PFSK-1 (cell line): ENCODE results near the gene GDF7.

Experiments
- FOXP2 ChIP-seq: optimal IDR thresholded peaks from 2 replicates; pipeline ENCODE3; 2011; ENCODE audit warnings: borderline replicate concordance, control low read depth, inconsistent platforms; ENCODE audit not compliant: insufficient read depth; ENCODE audit errors: extremely low read length, extremely low read depth
- POLR2AphosphoS5 ChIP-seq: IDR thresholded peaks from 2 replicates; pipeline ENCODE4 v1.6.1; 2012; ENCODE audit warnings: low read depth, mild to moderate bottlenecking, control low read depth, low read length, moderate library complexity
- SIN3A ChIP-seq: IDR thresholded peaks from 2 replicates; pipeline ENCODE4 v1.6.1; 2012; ENCODE audit warnings: mild to moderate bottlenecking, low read length, moderate library complexity, borderline replicate concordance; ENCODE audit not compliant: insufficient read depth
- TAF1 ChIP-seq: IDR thresholded peaks from 2 replicates; pipeline ENCODE4 v1.6.1; 2012; ENCODE audit warnings: low read length, control low read depth, borderline replicate concordance; ENCODE audit not compliant: insufficient read depth
- TF ChIP-seq, protein P1 (sequence below), 2 experiments: IDR thresholded peaks; 2 replicates each; pipeline versions ENCODE4 v1.6.1 to v1.8.0; 2011 to 2012; ENCODE audit warnings: low read depth in 2 of 2, low read length in 2 of 2, control low read depth in 1 of 2, inconsistent platforms in 1 of 2, mild to moderate bottlenecking in 1 of 2, moderate library complexity in 1 of 2; ENCODE audit not compliant: insufficient read depth in 1 of 2

DNA sequence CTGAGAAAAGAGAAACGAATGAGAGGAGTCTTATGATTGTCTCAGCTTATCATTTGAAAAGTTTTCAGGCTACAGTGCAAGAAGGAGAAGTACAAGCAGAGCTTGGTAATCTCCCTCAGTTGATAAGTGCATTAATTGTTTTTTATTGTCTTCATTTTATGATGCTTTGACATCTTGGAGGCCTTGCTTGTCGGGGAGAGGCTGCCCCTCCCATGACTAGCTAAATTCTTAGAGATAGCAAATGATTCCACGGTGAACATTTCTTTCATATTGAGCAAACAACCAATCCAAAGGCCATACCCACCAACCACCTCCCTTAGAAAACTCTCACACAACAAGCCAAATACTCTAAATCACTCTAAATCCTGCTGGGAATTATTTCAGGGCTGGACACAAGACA is 39.8 kb downstream of the GDF7 start:
- no peak for TF ChIP-seq SIN3A
- no peak for TF ChIP-seq TAF1
- TF ChIP-seq, protein P1, sequence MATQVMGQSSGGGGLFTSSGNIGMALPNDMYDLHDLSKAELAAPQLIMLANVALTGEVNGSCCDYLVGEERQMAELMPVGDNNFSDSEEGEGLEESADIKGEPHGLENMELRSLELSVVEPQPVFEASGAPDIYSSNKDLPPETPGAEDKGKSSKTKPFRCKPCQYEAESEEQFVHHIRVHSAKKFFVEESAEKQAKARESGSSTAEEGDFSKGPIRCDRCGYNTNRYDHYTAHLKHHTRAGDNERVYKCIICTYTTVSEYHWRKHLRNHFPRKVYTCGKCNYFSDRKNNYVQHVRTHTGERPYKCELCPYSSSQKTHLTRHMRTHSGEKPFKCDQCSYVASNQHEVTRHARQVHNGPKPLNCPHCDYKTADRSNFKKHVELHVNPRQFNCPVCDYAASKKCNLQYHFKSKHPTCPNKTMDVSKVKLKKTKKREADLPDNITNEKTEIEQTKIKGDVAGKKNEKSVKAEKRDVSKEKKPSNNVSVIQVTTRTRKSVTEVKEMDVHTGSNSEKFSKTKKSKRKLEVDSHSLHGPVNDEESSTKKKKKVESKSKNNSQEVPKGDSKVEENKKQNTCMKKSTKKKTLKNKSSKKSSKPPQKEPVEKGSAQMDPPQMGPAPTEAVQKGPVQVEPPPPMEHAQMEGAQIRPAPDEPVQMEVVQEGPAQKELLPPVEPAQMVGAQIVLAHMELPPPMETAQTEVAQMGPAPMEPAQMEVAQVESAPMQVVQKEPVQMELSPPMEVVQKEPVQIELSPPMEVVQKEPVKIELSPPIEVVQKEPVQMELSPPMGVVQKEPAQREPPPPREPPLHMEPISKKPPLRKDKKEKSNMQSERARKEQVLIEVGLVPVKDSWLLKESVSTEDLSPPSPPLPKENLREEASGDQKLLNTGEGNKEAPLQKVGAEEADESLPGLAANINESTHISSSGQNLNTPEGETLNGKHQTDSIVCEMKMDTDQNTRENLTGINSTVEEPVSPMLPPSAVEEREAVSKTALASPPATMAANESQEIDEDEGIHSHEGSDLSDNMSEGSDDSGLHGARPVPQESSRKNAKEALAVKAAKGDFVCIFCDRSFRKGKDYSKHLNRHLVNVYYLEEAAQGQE (IDR thresholded peaks at IDR 0.05; ENCODE audit: insufficient read depth in 1 of 2, low read depth in 2 of 2, low read length in 2 of 2) = no peak
- no peak for TF ChIP-seq FOXP2
- no peak for TF ChIP-seq POLR2AphosphoS5
